ENCODE data around the gene PARP3.

Gene PARP3

DNA sequence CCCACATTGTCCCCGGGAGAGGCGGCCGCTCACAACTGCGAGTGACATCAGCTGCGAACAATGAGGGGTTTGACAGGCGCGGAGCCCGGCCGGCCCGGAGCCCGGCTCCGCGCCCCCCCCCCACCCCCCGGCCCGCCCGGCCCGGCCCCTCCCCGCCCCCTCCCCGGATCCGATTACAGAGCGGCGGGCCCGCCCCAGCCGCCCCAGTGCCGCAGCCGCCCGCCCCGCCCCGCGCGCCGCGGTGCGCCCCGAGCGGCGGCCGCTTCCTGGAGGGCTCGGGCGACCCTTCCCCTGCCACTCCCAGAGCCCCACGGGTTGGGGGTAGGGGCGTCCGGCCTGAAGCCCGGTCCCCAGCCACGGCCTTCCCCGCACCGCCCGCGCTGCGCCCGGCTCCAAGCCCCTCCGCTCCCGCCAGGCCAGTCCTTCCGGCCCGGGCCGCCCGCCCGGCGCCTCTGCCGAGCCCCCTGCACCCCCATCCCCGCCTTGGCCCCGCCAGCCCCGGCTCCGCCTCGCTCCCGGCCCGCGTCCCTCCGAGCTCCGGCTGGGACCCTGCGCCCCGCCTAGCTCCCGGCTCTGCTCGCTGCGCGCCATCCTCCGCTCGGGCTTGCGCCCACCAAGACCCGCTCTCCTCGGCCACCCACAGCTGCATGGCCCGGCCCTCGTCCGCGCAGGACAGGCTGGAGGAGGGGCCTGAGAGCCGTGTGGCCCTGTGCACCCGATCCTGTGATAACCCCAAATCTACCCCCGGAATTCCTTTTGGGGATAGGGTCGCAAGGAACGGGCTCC, 25.4 kb downstream of the PARP3 start, which contains the start of gene PCBP4:
Gene PCBP4, minus strand, starts transcription at position 71 of the 786 bp plus-strand sequence. CDS start 6,214 bp downstream, outside the sequence.
- DNase-seq, result peak; percentile 57

DNA sequence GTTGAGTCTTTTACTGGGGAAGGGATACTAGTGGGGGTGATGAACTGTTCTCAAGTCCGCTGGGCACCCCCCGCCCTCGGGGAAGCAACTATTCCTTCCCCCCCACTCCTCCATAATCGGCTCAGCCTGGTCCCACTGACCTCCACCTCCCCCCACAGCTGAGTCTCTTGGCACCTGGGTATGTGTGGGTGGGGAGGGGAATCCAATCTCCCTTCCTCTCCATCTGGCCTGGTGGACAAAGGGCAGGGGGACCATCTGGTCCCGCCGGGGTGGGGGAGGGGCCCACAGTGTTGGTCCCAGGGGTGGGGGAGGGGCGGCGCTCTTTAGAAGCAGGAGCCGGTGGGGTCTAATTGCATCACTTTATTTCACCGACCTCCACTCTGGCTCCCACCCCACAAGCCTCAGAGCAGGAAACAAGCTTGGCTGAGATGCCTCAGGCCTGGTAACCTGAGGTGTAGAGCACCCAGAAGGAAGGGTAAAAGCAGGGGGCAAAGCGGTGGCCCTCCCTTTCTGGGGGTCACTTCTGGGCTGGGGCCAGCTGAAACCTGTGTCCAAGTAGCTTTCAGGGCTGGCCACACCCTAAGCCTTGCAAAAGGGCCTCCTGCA, 26.1 kb downstream of the PARP3 start:
- no peak for DNase-seq

- DNase-seq, result no peak
Measured at GRCh38 chr3:51968883-51969678, 26.9 kb downstream of the PARP3 start.

DNA sequence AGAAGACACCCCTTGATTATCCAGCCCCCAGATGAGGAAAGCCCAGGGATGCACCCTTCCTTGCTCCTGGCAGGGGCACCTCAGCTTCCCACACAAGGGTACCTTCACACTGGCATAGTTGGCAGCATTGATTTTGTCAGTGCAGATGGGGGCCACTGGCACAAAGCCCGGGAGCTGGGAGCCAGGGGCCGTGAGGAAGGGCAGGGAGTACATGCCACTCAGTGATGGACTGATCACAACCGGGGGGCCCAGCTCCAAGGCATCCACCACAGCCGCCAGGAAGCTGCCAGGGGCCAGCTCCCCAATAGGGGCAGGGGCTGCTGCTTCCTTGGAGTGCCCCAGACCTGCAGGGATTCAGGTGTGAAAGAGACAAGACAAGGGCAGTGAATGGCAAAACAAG, 27.7 kb downstream of the PARP3 start:
- no peak for DNase-seq

DNA sequence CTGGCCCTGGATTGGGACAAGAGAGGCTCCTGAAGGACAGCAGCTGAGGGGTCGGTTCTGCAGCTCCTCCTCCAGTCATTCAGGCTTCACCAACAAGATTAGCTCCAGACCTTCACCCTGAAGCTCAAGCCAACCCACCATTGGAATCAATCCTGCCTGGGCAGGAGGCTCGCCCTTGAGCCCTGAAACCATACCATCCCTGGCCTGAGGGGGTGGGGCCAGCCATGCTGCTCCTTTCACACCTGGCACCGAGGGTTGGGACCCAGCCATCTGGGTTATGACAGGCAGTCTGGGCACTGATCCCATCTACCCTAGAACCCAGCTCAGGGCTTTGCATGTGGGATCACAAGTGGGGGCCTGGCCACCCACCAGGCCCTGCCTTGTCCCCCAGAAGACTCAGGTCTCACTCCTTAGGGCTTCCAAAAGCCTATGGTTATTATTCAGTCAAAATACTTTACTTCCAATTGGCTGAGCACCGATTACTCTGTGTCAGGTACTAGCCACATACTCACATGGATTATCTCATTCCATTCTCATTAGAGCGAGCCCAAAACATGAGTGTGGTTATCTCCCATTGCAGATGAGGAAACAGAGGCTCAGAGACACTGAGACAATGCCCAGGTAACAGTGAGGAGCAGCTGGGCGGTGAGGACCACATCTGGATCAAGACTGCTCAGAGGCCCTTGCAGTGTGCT, 28.6 kb downstream of the PARP3 start:
- DNase-seq, result no peak

- DNase-seq, result no peak
Measured at GRCh38 chr3:51971350-51971749, 29.2 kb downstream of the PARP3 start.

DNA sequence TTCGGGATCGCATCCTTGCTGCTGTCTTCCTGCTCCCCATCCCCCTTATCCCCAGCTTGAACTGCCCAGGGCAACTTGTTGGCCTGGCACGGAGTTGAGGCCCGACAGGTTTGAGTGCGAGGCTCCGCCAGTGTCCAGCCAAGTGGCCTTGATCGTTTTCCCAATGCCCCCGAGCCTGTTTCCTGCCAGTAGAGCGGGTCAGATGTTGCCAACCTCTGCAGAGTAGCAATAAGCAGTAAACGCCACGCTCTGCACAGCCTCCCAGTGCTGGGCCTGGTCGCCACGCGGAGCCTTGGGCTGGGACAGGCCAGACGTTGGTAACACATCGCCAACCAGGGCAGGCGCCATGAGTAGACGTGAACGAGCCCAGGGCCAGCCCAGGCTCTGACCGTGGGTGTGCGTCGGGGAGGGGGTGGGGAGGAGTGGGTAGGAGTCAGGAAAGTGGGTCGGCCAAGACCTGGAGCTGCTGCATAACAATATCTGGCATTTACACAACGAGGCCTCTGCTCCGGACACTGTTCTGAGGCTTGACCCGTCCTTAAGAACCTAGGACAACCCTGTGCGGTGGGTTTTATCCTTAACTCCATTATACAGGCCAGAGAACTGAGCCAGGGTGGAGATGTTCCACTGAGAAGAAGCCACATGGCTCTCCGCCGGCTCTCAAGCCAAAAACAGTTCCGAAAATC, 32.3 kb downstream of the PARP3 start:
- DNase-seq, result no peak

GRCh38 chr3:51974963-51975851, 33.0 kb downstream of the PARP3 start, which contains the start of gene ABHD14A:
Gene ABHD14A, plus strand, starts transcription at chr3:51975064. Its CDS starts 72 bp downstream, at chr3:51975136.
- peak; percentile 81 for DNase-seq

GRCh38 chr3:51975852-51976549, 33.8 kb downstream of the PARP3 start:
- peak; percentile 36 for DNase-seq

DNA sequence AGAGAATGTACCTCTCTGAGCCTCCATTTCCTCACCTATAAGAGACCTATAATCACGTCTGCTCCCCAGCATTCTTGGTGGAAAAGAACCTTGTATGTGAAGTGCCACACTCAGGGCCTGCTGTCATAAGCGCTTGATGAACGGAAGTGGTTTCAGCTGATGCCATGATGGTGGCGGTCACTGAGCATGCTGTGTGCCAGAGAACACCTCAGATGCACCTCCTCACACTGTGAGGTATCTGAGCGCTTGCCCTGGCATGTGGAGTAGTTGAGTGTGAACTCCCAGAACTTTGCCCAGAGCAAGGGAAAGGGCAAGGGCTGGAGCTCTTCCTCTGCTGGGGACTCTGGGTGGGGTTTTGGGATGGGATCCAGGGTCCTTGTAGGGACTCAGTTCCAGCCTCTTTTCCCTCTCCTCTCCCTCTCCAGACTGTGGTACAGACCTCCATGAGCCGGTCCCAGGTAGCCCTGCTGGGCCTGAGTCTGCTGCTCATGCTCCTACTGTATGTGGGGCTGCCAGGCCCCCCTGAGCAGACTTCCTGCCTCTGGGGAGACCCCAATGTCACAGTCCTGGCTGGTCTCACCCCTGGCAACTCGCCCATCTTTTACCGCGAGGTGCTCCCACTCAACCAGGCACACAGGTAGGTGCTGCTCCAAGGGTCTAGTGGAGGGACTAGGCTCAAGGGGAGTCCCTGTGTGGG, 35.4 kb downstream of the PARP3 start:
- DNase-seq, result peak; percentile 41

DNA sequence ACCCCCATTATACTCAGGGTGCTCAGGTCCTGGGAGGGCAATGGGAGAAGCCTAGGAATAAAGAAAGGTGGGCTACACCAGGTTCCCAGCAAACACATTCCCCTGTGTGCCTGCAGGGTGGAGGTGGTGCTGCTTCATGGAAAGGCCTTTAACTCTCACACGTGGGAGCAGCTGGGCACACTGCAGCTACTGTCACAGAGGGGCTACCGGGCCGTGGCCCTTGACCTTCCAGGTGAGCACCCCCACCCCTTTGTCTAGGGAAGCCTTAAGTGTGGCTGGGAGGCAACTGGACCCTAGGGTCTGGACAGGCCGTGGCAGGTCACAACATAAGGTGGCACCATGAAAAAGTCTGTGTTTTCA, 36.0 kb downstream of the PARP3 start:
- no peak for DNase-seq

GRCh38 chr3:51980253-51980652, 38.1 kb downstream of the PARP3 start:
- DNase-seq, result no peak

GRCh38 chr3:51982352-51982837, 40.2 kb downstream of the PARP3 start:
- DNase-seq, result peak; percentile 39

- DNase-seq, result peak; percentile 70
Measured at GRCh38 chr3:51982838-51983577, 40.8 kb downstream of the PARP3 start, which contains the start of gene ACY1. Gene ACY1, plus strand, starts transcription at chr3:51983535. Its CDS starts 530 bp downstream, at chr3:51984065.

DNA sequence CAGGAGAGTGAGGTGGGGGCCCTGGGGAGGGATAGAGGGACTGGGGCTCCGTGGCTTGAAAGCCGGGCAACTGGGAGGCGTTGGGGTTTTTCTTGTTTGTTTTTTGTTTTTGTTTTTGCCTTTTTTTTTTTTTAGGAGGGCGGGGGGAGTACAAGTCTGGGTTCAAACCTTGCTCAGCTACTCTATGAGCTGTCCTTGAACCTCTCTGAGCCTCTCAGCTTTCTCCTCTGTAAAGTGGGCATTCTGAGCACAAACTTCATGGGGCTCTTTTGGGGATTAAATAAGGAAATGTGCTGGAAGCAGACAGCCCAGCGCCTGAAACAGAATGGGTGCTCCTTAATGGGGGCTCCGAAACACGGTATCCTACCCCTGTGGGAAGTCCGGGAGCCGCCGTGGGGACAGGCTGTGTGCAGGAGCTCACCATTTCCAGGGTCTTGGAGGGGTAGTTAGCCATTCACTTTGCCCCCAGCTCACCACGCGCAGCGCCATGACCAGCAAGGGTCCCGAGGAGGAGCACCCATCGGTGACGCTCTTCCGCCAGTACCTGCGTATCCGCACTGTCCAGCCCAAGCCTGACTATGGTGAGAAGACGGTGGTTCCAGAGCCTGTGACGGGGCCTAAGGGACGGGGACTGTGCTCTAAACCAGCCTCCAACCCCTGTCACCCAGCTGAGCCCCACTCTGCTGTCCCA, 41.6 kb downstream of the PARP3 start:
- no peak for DNase-seq

GRCh38 chr3:51984269-51984647, 42.1 kb downstream of the PARP3 start:
- DNase-seq, result no peak

DNA sequence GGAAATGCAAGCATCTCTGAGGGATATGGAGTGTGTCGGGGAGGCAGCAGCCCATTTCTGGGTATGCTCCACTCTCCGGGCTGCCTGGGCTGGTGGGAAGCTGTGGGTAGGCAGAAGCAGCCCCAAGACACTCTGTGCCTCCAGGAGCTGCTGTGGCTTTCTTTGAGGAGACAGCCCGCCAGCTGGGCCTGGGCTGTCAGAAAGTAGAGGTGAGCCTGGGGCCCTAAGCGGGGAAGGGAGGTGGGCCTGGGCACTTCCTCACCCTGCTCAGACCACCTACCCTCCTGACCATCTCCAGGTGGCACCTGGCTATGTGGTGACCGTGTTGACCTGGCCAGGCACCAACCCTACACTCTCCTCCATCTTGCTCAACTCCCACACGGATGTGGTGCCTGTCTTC, 42.9 kb downstream of the PARP3 start:
- no peak for DNase-seq
